ENCODE measurements around the gene SLC5A9.

DNA sequence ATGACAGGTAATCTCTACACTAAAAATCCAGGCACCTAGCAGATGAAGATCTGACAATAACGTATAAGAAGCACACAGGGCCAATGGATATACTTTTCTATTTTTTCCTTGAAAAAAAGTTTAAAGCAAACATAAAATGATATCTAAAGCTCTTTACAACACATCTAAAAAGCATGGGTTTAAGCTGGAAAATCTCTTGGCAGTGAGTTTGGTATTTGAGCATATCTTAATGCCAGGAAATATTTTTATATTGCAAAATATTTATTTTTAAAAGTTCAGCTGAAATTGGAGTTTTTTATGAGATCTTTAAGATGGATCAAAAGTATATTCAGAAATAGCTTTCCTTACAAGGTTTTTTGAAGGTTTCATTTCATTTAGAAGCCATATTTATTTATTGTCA is 40.5 kb downstream of the SLC5A9 start:
- TF ChIP-seq, protein P1, sequence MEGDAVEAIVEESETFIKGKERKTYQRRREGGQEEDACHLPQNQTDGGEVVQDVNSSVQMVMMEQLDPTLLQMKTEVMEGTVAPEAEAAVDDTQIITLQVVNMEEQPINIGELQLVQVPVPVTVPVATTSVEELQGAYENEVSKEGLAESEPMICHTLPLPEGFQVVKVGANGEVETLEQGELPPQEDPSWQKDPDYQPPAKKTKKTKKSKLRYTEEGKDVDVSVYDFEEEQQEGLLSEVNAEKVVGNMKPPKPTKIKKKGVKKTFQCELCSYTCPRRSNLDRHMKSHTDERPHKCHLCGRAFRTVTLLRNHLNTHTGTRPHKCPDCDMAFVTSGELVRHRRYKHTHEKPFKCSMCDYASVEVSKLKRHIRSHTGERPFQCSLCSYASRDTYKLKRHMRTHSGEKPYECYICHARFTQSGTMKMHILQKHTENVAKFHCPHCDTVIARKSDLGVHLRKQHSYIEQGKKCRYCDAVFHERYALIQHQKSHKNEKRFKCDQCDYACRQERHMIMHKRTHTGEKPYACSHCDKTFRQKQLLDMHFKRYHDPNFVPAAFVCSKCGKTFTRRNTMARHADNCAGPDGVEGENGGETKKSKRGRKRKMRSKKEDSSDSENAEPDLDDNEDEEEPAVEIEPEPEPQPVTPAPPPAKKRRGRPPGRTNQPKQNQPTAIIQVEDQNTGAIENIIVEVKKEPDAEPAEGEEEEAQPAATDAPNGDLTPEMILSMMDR (IDR thresholded peaks at IDR 0.05): no peak
- no peak for TF ChIP-seq EZH2 (IDR thresholded peaks at IDR 0.05; ENCODE audit: borderline replicate concordance, insufficient read depth, low read depth, low read length, poor library complexity, severe bottlenecking)

All from B cell (primary cell).